HG03139 (cell line): ENCODE measurements around the gene EVPL.
"Not testable (repeated sequence)": the region's sequence is repeated elsewhere in the genome, so short reads cannot be mapped to it uniquely, and the experiment has no call there.

ENCODE experiments used
- ATAC-seq: cut with Tn5 transposase; IDR thresholded peaks from one replicate; pipeline ENCODE4 v1.9.1; 2021; ENCODE audit not compliant: unreplicated experiment

The EVPL gene

GRCh38 chr17:75970626-75971025, 56.5 kb downstream of the EVPL start:
- ATAC-seq: no peak

DNA sequence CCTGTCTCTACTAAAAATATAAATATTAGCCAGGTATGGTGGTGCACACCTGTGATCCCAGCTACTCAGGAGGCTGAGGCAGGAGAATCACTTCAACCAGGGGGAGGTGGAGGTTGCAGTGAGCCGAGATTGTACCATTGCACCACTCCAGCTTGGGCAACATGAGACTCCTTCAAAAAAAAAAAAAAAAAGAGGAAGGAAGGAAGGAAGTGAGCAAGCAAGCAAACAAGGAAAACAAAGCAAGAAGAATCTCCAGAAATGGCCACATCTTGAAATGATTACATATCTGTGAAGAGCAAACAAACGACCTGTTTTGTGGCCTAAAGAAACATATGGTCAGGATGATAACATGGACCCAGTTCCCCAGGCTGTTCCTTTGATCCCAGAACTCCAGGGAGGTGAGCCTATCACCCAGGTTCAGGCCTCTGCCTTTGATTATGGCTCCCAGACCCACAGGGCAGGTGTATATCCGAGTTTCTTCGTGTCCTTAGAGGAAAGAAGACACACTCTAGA, 57.0 kb downstream of the EVPL start:
- ATAC-seq: no peak

DNA sequence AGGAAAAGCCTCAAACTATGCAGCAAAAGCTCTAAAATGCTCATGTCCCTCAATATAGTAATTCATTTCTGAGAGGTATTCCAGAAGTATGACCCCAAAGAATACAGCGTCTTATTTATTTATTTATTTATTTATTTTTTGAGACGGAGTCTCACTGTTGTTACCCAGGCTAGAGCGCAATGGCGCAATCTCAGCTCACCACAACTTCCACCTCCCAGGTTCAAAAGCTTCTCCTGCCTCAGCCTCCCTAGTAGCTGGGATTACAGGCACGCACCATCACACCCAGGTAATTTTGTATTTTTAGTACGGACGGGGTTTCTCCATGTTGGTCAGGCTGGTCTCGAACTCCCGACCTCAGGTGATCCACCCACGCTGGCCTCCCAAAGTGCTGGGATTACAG, 58.1 kb downstream of the EVPL start:
- not testable (repeated sequence) for ATAC-seq

DNA sequence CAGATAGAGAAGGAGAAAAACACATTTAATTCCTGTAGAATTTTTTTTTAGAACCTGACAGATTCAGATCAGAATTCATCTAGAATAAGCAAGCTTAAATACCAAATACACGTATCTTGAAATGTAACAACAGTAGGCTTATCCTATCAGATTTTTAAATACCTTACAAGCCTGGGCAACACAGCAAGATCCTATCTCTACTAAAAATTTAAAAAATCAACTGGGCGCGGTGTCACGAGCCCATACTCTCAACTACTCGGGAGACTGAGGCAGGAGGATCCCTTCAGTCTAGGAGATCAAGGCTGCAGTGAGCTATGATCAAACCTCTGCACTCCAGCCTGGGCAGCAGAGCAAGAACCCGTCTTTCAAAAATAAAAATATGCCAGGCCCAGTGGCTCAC, 61.6 kb downstream of the EVPL start:
- no peak for ATAC-seq

- ATAC-seq: no peak
These were observed 67.1 kb downstream of the EVPL start for GRCh38 chr17:75959839-75960511.

DNA sequence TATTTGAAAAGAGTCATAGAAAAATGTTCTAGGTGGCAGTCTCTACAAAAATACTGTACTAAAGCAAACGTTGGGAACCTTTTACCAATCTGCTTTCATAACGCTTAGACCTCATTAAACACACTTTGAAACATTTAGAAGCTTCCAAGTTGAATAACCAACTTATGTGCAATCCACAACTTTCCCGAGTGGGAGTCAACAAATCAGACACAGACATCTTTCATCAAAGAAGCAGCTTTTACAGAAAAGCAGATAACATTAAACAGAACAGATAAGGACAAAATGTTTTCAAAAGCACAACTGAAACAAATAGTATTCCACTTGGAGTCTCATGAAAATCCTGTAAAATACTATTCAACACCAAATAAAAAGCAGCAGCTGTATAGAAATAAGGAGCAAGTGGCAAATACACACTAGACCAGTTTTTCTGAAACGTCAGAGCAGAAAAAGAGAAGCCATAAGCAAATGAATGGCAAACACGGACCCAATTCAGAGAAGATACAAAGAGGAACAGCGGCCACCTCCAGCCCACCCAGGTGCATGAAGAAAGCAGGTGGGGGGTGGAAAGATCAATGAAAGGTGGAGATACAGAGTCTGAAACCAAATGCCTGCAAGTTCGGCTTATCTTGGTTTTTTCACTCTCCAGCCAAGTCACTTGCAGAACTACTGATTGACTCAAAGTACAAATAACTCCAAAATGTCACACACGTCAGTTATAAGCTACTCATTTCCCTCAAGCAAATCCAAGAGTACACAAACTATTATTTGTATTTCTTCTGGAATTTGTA, 67.9 kb downstream of the EVPL start:
- no peak for ATAC-seq
